Activated effector memory CD4-positive, alpha-beta T cell treated with Interleukin-2 at 50 U/mL for 16 hours (primary cell): ENCODE data around the gene ABCA6.

Experiments
- DNase-seq: peaks from one replicate; pipeline ENCODE4 v3.0.0-alpha.2; 2020

Gene ABCA6

GRCh38 chr17:69046121-69046807 is 95.4 kb downstream of the ABCA6 start:
- no peak for DNase-seq

GRCh38 chr17:69045646-69046045 is 96.0 kb downstream of the ABCA6 start:
- no peak for DNase-seq

- DNase-seq = no peak
These were observed 97.3 kb downstream of the ABCA6 start for GRCh38 chr17:69044371-69044770.

- no peak for DNase-seq
These were observed 98.5 kb downstream of the ABCA6 start for GRCh38 chr17:69043098-69043734.

DNA sequence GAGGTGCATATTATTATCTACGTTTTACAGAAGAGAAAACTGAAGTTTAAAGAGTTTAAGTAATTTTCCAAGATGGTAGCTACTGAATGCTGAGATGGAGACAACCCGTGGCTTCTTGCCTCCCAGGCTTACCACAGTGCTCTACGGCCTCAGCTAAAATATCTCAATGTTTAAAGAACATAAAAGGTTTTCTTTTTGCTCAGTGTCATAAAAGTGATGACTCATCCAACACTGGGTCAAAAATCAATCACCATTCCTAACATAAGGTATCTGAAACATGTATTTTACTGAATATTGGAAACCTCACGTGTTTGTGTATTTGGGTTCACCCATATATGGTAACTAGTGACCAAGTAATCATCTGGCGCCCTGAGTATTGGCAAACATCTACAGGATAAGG is 99.4 kb downstream of the ABCA6 start:
- no peak for DNase-seq

- no peak for DNase-seq
These were observed 109.9 kb downstream of the ABCA6 start for GRCh38 chr17:69031839-69032238.

DNA sequence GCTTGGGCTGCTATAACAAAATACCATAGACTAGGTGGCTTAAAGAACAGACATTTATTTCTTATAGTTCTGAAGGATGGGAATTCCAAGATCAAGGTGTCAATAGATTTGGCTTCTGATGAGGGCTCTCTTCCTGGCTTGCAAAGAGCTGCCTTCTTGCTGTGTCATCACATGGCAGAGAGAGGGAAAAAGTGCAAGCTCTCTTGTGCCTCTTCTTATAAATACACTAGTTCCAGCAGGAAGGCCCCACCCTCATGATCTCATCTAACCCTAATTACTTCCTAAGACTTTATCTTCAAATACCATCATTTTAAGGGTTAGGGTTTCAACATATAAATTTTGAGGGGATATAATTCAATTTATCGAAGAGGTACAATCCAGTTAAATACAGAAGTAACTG is 111.5 kb downstream of the ABCA6 start:
- DNase-seq = no peak
